T-helper 2 cell treated with Interferon-gamma antibody and Interleukin-4, amounts not matched to agents 5 μg/mL and 100 μg/mL, for 36 hours (primary cell): Measurements from ENCODE around the gene LPAR2.
"Not testable (repeated sequence)": the region's sequence is repeated elsewhere in the genome, so short reads cannot be mapped to it uniquely, and the experiment has no call there.

Source experiments
- DNase-seq: peaks from one replicate; pipeline ENCODE4 v3.0.0; 2021; ENCODE audit warnings: low spot score
- H3K27ac Mint-ChIP-seq: one replicate; pipeline ENCODE4 v1.8.0; 2021; ENCODE audit warnings: mild to moderate bottlenecking, mixed read lengths
- H3K27me3 Mint-ChIP-seq: one replicate; pipeline ENCODE4 v1.8.0; 2021; ENCODE audit warnings: low read depth, mixed read lengths
- H3K36me3 Mint-ChIP-seq: one replicate; pipeline ENCODE4 v1.8.0; 2021; ENCODE audit warnings: low read depth, mixed read lengths
- H3K4me1 Mint-ChIP-seq: one replicate; pipeline ENCODE4 v1.8.0; 2021; ENCODE audit warnings: low read depth, mixed read lengths
- H3K4me3 Mint-ChIP-seq: one replicate; pipeline ENCODE4 v1.8.0; 2022; ENCODE audit warnings: mild to moderate bottlenecking, moderate library complexity, mixed read lengths
- H3K9me3 Mint-ChIP-seq: one replicate; pipeline ENCODE4 v1.8.0; 2021; ENCODE audit warnings: mixed read lengths

LPAR2 gene

GRCh38 chr19:19627621-19628500 lies at the start of gene LPAR2:
Gene LPAR2 (minus strand): TSS chr19:19628220. CDS start chr19:19627275, 945 bp downstream.
- peaks cover 17% of the 10 kb centered on the region for H3K4me1 Mint-ChIP-seq
- H3K36me3 Mint-ChIP-seq = peaks cover 42% of the 10 kb centered on the region
- peak; percentile 47 for DNase-seq
- peak within 1 kb of the TSS; percentile 95 for H3K27ac Mint-ChIP-seq
- peak within 1 kb of the TSS; percentile 97 for H3K4me3 Mint-ChIP-seq
- H3K27me3 Mint-ChIP-seq = no peaks in the 10 kb centered on the region
- H3K9me3 Mint-ChIP-seq = no peaks in the 10 kb centered on the region

GRCh38 chr19:19677579-19677978 lies 49.6 kb upstream of the LPAR2 start:
- DNase-seq = no peak
- Mint-ChIP-seq H3K4me1 (no peaks in the 10 kb centered on the region), H3K27me3 (no peaks in the 10 kb centered on the region), H3K27ac (no peak overlapping the region), H3K9me3 (peaks cover 64% of the 10 kb centered on the region), H3K36me3 (peaks cover 93% of the 10 kb centered on the region), H3K4me3 (no peak overlapping the region)

- Mint-ChIP-seq H3K9me3 (peaks cover 57% of the 10 kb centered on the region), H3K27ac (no peak overlapping the region)
These were observed 46.3 kb upstream of the LPAR2 start for GRCh38 chr19:19674315-19674714.

GRCh38 chr19:19672816-19673215 lies 44.8 kb upstream of the LPAR2 start:
- no peak for DNase-seq
- H3K36me3 Mint-ChIP-seq = peaks cover 83% of the 10 kb centered on the region
- no peak overlapping the region for H3K4me3 Mint-ChIP-seq
- H3K4me1 Mint-ChIP-seq = peaks cover 11% of the 10 kb centered on the region
- no peaks in the 10 kb centered on the region for H3K27me3 Mint-ChIP-seq
- H3K9me3 Mint-ChIP-seq = peaks cover 46% of the 10 kb centered on the region
- H3K27ac Mint-ChIP-seq = no peak overlapping the region

More at GRCh38 chr19:19674315-19674714, 46.3 kb upstream of the LPAR2 start:
- peaks cover 92% of the 10 kb centered on the region for H3K36me3 Mint-ChIP-seq
- H3K4me1 Mint-ChIP-seq = peaks cover 5% of the 10 kb centered on the region
- no peak overlapping the region for H3K4me3 Mint-ChIP-seq
- no peak for DNase-seq
- no peaks in the 10 kb centered on the region for H3K27me3 Mint-ChIP-seq

- H3K4me3 Mint-ChIP-seq = peak overlapping the region; percentile 86
- H3K27ac Mint-ChIP-seq = peak overlapping the region; percentile 97
- DNase-seq = no peak
- no peaks in the 10 kb centered on the region for H3K27me3 Mint-ChIP-seq
- H3K4me1 Mint-ChIP-seq = peaks cover 13% of the 10 kb centered on the region
- peaks cover 63% of the 10 kb centered on the region for H3K36me3 Mint-ChIP-seq
- peaks cover 25% of the 10 kb centered on the region for H3K9me3 Mint-ChIP-seq
These were observed 42.1 kb upstream of the LPAR2 start for GRCh38 chr19:19670070-19670551.

- Mint-ChIP-seq H3K4me3 (peak within 1 kb of the TSS; percentile 88), H3K36me3 (peaks cover 51% of the 10 kb centered on the region), H3K9me3 (peaks cover 17% of the 10 kb centered on the region), H3K27me3 (no peaks in the 10 kb centered on the region), H3K4me1 (peaks cover 15% of the 10 kb centered on the region), H3K27ac (peak within 1 kb of the TSS; percentile 97)
- peak; percentile 95 for DNase-seq
These were observed 40.4 kb upstream of the LPAR2 start, which contains the start of gene ZNF101 for GRCh38 chr19:19668230-19669012. Gene ZNF101 (plus strand): TSS chr19:19668839. CDS start chr19:19668964, 125 bp downstream.

GRCh38 chr19:19665420-19665948 lies 37.5 kb upstream of the LPAR2 start:
- H3K27me3 Mint-ChIP-seq, H3K27ac Mint-ChIP-seq, H3K9me3 Mint-ChIP-seq, DNase-seq: not testable (repeated sequence)
- Mint-ChIP-seq H3K4me1 (peaks cover 33% of the 10 kb centered on the region), H3K4me3 (peak overlapping the region; percentile 34), H3K36me3 (peaks cover 40% of the 10 kb centered on the region)

GRCh38 chr19:19663256-19664120 lies 35.5 kb upstream of the LPAR2 start, which contains the start of gene ATP13A1:
Gene ATP13A1 (minus strand): TSS chr19:19663676. CDS start chr19:19663666, 10 bp downstream.
- Mint-ChIP-seq H3K4me3 (peak within 1 kb of the TSS; percentile 91), H3K36me3 (peaks cover 37% of the 10 kb centered on the region), H3K27ac (peak within 1 kb of the TSS; percentile 99)

GRCh38 chr19:19662871-19663255 lies 34.8 kb upstream of the LPAR2 start:
- H3K27me3 Mint-ChIP-seq = no peaks in the 10 kb centered on the region
- H3K9me3 Mint-ChIP-seq = peaks cover 4% of the 10 kb centered on the region
- peak overlapping the region; percentile 90 for H3K4me3 Mint-ChIP-seq
- H3K36me3 Mint-ChIP-seq = peaks cover 38% of the 10 kb centered on the region
- H3K4me1 Mint-ChIP-seq = peaks cover 24% of the 10 kb centered on the region
- no peak for DNase-seq
- peak overlapping the region; percentile 90 for H3K27ac Mint-ChIP-seq

More at GRCh38 chr19:19663256-19664120, 35.5 kb upstream of the LPAR2 start, which contains the start of gene ATP13A1:
- H3K27me3 Mint-ChIP-seq = no peaks in the 10 kb centered on the region
- H3K9me3 Mint-ChIP-seq = peaks cover 4% of the 10 kb centered on the region
- peaks cover 30% of the 10 kb centered on the region for H3K4me1 Mint-ChIP-seq
- peak; percentile 94 for DNase-seq

- Mint-ChIP-seq H3K4me1 (peaks cover 21% of the 10 kb centered on the region), H3K36me3 (peaks cover 38% of the 10 kb centered on the region), H3K27me3 (no peaks in the 10 kb centered on the region), H3K9me3 (peaks cover 4% of the 10 kb centered on the region), H3K4me3 (peak overlapping the region; percentile 90), H3K27ac (peak overlapping the region; percentile 90)
- DNase-seq = no peak
These were observed 34.3 kb upstream of the LPAR2 start for GRCh38 chr19:19662344-19662743.

GRCh38 chr19:19661675-19662251 lies 33.7 kb upstream of the LPAR2 start:
- peaks cover 21% of the 10 kb centered on the region for H3K4me1 Mint-ChIP-seq
- H3K9me3 Mint-ChIP-seq = peaks cover 1% of the 10 kb centered on the region
- peak; percentile 26 for DNase-seq
- peaks cover 39% of the 10 kb centered on the region for H3K36me3 Mint-ChIP-seq
- H3K27me3 Mint-ChIP-seq = no peaks in the 10 kb centered on the region
- H3K4me3 Mint-ChIP-seq = peak overlapping the region; percentile 90
- peak overlapping the region; percentile 90 for H3K27ac Mint-ChIP-seq

- no peaks in the 10 kb centered on the region for H3K9me3 Mint-ChIP-seq
- no peak for DNase-seq
- H3K36me3 Mint-ChIP-seq = peaks cover 38% of the 10 kb centered on the region
- peaks cover 21% of the 10 kb centered on the region for H3K4me1 Mint-ChIP-seq
- H3K27ac Mint-ChIP-seq = peak overlapping the region; percentile 90
- H3K4me3 Mint-ChIP-seq = peak overlapping the region; percentile 90
- H3K27me3 Mint-ChIP-seq = no peaks in the 10 kb centered on the region
These were observed 33.2 kb upstream of the LPAR2 start for GRCh38 chr19:19661141-19661674.
